Measurements from ENCODE around the gene GMNN.

The GMNN gene

DNA sequence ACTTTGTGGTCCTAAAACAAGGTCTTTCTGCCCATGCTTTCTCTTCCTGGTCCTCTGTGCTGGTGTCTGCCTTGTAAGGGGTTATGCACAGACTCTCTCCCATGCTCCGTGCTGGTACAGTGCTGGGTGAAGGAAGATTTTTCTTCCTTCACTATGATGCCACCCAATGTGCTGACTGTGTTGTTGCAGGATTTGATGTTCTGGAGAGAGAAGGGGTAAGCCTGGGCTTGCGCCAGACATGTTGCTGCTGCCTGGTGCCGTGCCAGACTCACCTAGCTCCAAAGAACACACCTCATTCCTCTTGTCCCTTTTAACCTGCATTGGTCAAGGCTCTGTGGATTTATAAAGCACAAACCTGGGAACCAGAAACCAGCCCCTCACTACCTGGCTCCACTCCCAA is 52.4 kb downstream of the GMNN start:
- TF ChIP-seq, protein P1, sequence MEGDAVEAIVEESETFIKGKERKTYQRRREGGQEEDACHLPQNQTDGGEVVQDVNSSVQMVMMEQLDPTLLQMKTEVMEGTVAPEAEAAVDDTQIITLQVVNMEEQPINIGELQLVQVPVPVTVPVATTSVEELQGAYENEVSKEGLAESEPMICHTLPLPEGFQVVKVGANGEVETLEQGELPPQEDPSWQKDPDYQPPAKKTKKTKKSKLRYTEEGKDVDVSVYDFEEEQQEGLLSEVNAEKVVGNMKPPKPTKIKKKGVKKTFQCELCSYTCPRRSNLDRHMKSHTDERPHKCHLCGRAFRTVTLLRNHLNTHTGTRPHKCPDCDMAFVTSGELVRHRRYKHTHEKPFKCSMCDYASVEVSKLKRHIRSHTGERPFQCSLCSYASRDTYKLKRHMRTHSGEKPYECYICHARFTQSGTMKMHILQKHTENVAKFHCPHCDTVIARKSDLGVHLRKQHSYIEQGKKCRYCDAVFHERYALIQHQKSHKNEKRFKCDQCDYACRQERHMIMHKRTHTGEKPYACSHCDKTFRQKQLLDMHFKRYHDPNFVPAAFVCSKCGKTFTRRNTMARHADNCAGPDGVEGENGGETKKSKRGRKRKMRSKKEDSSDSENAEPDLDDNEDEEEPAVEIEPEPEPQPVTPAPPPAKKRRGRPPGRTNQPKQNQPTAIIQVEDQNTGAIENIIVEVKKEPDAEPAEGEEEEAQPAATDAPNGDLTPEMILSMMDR (IDR thresholded peaks at IDR 0.05), result no peak
- Histone ChIP-seq H3K4me3 (no peak overlapping the region), H3K27ac (no peak overlapping the region)
- no peak for DNase-seq (ENCODE audit: low spot score)

DNA sequence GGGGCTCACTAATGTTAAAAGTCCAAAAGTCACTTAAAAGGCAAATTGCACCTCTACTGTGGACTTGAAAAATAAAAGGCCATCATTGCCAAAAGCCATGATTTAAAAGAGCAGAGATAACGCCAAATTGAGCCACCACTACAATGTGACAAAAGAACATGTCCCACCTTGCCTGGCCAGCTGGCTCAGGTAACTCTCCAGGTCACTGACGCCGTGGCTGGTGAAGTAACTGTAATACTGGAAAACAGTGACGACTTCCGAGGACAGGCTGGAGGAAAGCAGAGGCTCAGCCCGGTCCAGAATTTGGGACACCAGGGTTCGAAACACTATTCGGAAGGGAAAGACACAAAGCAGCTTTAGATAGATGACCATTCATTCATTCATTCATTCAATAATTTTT is 53.2 kb downstream of the GMNN start:
- TF ChIP-seq, protein P1 (IDR thresholded peaks at IDR 0.05), result no peak
- DNase-seq (ENCODE audit: low spot score), result no peak
- Histone ChIP-seq H3K27ac (no peak overlapping the region), H3K4me3 (no peak overlapping the region)

DNA sequence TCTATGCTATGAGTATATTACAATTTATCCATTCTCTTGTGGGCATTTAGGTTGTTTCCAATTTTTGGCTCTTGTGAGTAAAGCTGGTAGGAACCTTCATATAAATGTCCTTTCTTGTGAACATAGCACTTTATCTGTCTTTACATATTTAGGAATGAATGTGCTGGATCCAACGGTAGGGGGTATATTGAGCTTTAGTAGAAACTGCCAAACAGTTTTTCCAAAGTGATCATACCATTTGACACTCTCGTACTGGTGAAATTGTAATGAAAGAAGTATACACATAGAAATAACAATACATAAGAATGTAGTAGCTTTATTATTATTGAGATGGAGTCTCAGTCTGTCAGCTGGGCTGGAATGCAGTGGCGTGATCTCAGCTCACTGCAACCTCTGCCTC is 54.9 kb downstream of the GMNN start:
- no peak for DNase-seq (ENCODE audit: low spot score)
- H3K4me3 ChIP-seq, result no peak overlapping the region
- TF ChIP-seq, protein P1 (IDR thresholded peaks at IDR 0.05), result no peak
- no peak overlapping the region for H3K27ac ChIP-seq

DNA sequence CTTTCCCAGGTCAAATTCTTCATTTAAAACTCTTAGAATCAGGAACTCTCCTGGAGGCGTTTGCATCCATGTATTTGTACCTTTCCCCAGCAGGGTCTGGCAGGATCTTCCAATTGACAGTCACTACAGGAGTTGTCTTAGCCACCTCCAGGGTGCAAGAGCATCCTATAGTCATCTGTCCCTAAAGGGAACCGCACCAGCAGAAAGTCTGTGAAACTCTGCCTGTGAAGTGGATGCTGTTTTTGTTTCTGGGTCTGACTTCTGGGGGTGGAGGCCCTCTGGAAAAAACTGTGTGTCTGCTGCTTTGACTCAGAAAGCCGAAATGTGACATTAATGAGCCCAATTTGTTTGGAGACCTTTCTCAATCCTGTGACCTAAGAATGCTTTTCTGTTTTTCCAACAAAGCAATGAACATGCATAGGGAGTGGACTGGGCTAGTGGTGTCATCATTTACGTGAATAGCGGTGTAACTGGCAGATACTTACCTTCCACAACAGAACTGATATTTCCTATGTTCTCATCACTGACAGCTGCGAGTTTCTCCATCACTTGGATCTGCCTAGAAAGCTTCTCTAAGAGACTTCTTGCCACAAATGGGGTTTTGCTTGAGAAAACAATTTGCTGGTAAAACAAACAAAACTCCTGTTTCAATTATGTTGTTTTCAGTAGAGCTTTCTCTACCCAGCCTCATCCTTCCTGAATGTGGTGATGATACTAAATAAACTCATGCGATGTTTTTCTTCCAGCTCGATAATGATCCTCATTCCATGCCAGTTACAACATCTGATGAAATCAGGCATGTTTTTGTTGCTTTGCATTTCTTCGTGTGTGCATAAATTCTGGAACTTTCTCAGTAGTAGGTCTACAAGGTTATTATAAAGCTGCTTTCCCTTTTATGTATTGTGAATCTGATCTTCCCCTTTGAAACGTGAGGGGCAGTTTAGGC is 57.3 kb downstream of the GMNN start:
- no peak for DNase-seq (ENCODE audit: low spot score)
- Histone ChIP-seq H3K27ac (no peak overlapping the region), H3K4me3 (no peak overlapping the region)
- TF ChIP-seq, protein P1 (IDR thresholded peaks at IDR 0.05), result no peak

DNA sequence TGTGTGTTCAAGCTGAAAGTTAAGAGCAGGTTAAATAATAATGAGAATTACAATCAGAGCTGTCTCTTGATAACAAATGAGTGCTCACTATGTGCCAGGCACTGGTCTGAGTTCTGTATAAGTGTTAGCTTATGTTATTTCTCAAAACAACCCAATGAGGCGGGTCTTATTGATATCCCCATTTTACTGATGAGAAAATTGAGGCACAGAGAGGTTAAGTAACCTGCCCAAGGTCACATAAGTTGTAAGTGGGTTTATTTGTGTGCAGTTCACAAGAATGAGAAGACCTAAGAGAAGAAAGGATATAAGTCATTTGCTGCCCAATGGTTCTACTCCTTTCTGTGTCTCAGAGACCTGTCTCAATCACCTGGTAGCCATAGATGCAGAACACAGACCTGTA is 58.1 kb downstream of the GMNN start:
- no peak for DNase-seq (ENCODE audit: low spot score)
- Histone ChIP-seq H3K27ac (no peak overlapping the region), H3K4me3 (no peak overlapping the region)
- TF ChIP-seq, protein P1 (IDR thresholded peaks at IDR 0.05), result no peak

DNA sequence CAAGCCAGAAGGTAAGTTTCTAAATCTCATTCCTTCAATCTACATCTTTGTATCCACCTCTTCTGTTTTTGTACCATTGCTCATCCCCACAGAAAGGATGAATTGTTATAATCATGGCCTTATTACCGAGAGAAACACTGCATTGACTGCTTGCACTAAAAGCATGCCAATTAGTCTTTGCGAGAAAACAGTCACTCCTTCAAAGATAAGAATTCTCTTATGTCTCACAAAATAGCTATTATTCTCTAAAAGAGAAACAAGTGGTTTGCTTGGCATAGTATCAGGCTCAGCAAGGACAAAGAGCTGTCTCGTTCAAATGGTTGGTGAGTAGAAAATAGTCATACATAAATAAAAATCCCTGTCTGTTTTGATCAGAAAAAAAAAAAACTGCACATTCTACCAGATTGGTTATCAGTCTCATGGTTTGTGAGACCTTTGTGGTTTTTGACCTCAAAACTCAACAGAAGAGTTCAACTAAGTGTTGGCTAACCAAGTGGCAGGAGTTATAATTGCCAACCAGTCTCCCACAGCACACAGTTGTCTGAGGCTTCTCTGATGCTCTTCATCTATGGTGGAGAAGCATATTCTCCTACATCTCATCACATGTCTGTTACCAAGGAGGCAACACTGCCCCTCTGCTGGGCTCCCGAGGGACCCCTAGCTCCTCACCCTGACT is 59.1 kb downstream of the GMNN start:
- Histone ChIP-seq H3K4me3 (no peak overlapping the region), H3K27ac (no peak overlapping the region)
- TF ChIP-seq, protein P1 (IDR thresholded peaks at IDR 0.05), result no peak
- no peak for DNase-seq (ENCODE audit: low spot score)
